Tibial artery (tissue), 4 donors: Measurements from ENCODE around the gene PLPP1.

Experiments
- DNase-seq, 2 donors: peaks; one replicate each; pipeline ENCODE4 v3.0.0-alpha.2; 2019
- H3K27ac ChIP-seq, 2 donors: fragments of 200-600 bp; sonication (generic) in 1 of 2; 1 replicate in 1 of 2; 2 replicates in 1 of 2; pipeline ENCODE4 v1.5.1; 2018 to 2019; ENCODE audit warnings: mild to moderate bottlenecking in 1 of 2
- H3K27me3 ChIP-seq, 2 donors: fragments of 200-600 bp; sonication (generic) in 1 of 2; one replicate each; pipeline versions ENCODE4 v1.5.1 to v1.6.0; 2016 to 2019
- H3K36me3 ChIP-seq, 3 donors: fragments of 200-600 bp; sonication (generic) in 2 of 3; one replicate each; pipeline ENCODE4 v1.5.1; 2016 to 2019; ENCODE audit warnings: mild to moderate bottlenecking in 2 of 3
- H3K4me1 ChIP-seq, 4 donors: fragments of 200-600 bp; sonication (generic) in 2 of 4; 1 replicate in 3 of 4; 2 replicates in 1 of 4; pipeline ENCODE4 v1.5.1; 2016 to 2019
- H3K4me3 ChIP-seq, 2 donors: fragments of 200-600 bp; sonication (generic) in 1 of 2; 1 replicate in 1 of 2; 2 replicates in 1 of 2; pipeline ENCODE4 v1.5.1; 2018 to 2019; ENCODE audit warnings: mild to moderate bottlenecking in 2 of 2
- H3K9me3 ChIP-seq, 3 donors: fragments of 200-600 bp; sonication (generic) in 1 of 3; one replicate each; pipeline ENCODE4 v1.5.1; 2016 to 2019
- intact Hi-C: fragments of 100-400 bp; cut with DNase I; formaldehyde crosslinking; loops from one replicate; pipeline ENCODE4 v1.15.0; 2023; ENCODE audit warnings: low total_unique reads
- TF ChIP-seq, protein P1 (sequence below), 2 experiments: fragments of 200-600 bp in 1 of 2; fragments of 450-650 bp in 1 of 2; IDR thresholded peaks; one replicate each; pipeline ENCODE4 v1.5.1; 2017 to 2019; ENCODE audit warnings: antibody characterized with exemption in 2 of 2, mild to moderate bottlenecking in 1 of 2, moderate library complexity in 1 of 2

The PLPP1 gene

DNA sequence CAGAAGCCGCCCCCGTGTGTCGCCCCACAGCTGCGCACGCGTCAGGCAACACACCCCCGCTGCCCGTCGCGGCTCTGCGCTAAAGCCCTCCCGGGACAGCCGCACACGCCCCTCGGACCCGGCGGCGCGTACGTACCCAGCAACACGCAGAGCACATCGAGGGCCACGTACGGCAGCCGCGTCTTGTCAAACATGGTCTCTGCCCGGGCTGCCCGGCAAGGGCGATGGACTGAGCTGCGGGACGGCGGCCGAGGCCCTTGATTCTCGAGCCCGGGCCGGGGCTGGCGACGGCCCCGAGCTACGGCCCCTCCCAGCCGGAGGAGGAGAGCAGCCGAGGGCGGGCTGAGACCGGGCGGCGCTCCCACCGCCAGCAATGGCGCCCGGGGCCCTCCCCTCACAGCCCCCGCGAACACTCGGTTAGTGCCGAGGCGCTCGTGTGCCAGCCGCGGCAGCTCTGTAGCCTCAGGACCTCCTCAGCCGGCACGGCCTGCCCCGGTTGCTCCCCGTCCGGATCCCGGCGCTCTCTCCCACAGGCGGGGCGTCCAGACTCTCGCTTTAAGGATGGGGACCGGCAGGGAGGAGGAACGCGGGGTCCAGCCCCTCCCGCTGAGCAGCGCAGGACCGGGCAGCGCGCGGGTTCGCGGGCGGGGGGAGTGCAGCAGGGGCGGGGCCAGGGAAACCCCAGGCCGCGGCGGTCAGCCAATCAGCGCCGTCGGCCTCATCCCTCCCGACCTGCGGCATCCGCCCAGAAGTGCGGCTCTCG, at the start of gene PLPP1:
TSS of gene PLPP1 (minus strand) at position 529 of the 763 bp plus-strand sequence. CDS start at position 194, 335 bp downstream.
- DNase-seq = peak; percentile 88 to 96
- TF ChIP-seq, protein P1, sequence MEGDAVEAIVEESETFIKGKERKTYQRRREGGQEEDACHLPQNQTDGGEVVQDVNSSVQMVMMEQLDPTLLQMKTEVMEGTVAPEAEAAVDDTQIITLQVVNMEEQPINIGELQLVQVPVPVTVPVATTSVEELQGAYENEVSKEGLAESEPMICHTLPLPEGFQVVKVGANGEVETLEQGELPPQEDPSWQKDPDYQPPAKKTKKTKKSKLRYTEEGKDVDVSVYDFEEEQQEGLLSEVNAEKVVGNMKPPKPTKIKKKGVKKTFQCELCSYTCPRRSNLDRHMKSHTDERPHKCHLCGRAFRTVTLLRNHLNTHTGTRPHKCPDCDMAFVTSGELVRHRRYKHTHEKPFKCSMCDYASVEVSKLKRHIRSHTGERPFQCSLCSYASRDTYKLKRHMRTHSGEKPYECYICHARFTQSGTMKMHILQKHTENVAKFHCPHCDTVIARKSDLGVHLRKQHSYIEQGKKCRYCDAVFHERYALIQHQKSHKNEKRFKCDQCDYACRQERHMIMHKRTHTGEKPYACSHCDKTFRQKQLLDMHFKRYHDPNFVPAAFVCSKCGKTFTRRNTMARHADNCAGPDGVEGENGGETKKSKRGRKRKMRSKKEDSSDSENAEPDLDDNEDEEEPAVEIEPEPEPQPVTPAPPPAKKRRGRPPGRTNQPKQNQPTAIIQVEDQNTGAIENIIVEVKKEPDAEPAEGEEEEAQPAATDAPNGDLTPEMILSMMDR (IDR thresholded peaks at IDR 0.05) = peak in 1 of 2 experiments; percentile 4
- Histone ChIP-seq H3K36me3 (peaks cover 0 to 5% (median 4%) of the 10 kb centered on the region in 3 donors), H3K4me3 (peak within 1 kb of the TSS; percentile 73 to 94), H3K27me3 (no peaks in the 10 kb centered on the region), H3K4me1 (peaks cover 0 to 48% (median 13%) of the 10 kb centered on the region in 4 donors), H3K9me3 (no peaks in the 10 kb centered on the region), H3K27ac (peak within 1 kb of the TSS; percentile 97)
- intact Hi-C loops = loop anchor here (10.0 kb wide), 1 partner anchor 90 kb away; no protein-coding TSS in a partner anchor

DNA sequence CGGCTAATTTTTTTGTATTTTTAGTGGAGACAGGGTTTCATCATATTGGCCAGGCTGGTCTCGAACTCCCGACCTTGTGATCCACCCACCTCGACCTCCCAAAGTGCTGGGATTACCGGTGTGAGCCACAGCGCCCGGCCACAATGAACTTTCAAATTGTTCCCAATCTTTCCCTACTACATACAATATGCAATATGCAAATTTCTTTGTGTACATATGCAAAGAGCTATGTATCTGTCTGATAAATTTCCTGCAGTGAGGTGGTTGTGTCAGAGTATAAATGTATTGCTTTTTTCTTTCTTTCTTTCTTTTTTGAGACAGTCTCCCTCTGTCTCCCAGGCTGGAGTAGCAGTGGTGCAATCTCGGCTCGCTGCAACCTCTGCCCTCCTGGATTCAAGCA, 48.8 kb upstream of the PLPP1 start:
- Histone ChIP-seq H3K27ac (no peak overlapping the region), H3K9me3 (no peaks in the 10 kb centered on the region), H3K4me3 (no peak overlapping the region), H3K4me1 (peaks cover 0 to 11% (median 4%) of the 10 kb centered on the region in 4 donors), H3K36me3 (no peaks in the 10 kb centered on the region), H3K27me3 (no peaks in the 10 kb centered on the region)
- DNase-seq = no peak
- intact Hi-C loops = no loop called here
- TF ChIP-seq, protein P1 (IDR thresholded peaks at IDR 0.05) = no peak

DNA sequence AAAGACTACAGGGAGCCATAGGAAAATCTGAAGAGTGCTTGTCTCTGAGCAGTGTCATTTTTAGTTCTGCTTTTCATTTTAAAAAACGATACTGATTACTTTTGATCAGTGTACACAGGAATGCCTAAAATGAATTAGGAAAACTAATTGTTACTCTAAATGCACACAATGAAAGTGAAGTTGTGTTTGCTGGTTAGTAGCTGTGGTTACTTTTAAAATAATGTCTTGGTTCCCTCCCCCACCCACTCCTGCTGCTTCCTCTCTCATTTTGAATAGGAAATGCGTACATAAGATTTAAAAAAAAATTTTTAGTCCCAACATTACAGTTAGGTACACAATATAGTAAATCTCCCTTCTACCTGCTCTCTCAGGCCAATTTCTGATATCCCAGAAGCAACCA, 47.5 kb upstream of the PLPP1 start:
- Histone ChIP-seq H3K9me3 (no peaks in the 10 kb centered on the region), H3K4me1 (peaks cover 0 to 24% (median 17%) of the 10 kb centered on the region in 4 donors), H3K27ac (no peak overlapping the region), H3K4me3 (no peak overlapping the region), H3K36me3 (no peaks in the 10 kb centered on the region), H3K27me3 (no peaks in the 10 kb centered on the region)
- TF ChIP-seq, protein P1 (IDR thresholded peaks at IDR 0.05) = no peak
- no peak for DNase-seq
- intact Hi-C loops = no loop called here

DNA sequence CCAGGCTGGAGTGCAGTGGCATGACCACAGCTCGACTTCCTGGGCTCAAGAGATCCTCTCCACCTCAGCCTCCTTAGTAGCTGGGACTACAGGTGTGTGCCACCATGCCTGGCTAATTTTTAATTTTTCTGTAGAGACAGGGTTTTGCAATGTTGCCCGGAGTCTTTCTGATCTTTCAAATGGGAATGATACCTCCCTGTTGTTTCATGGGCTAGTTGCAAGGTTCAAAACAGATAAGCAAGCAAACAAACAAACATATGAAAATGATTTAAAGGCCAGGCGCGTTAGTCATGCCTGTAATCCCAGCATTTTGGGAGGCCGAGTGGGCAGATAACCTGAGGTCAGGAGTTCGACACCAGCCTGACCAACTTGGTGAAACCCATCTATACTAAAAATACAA, 45.3 kb upstream of the PLPP1 start:
- no peak for DNase-seq
- Histone ChIP-seq H3K4me3 (no peak overlapping the region), H3K36me3 (no peaks in the 10 kb centered on the region), H3K4me1 (peaks cover 0 to 41% (median 23%) of the 10 kb centered on the region in 4 donors), H3K9me3 (no peaks in the 10 kb centered on the region), H3K27ac (no peak overlapping the region), H3K27me3 (no peaks in the 10 kb centered on the region)
- intact Hi-C loops = no loop called here
- TF ChIP-seq, protein P1 (IDR thresholded peaks at IDR 0.05) = no peak

DNA sequence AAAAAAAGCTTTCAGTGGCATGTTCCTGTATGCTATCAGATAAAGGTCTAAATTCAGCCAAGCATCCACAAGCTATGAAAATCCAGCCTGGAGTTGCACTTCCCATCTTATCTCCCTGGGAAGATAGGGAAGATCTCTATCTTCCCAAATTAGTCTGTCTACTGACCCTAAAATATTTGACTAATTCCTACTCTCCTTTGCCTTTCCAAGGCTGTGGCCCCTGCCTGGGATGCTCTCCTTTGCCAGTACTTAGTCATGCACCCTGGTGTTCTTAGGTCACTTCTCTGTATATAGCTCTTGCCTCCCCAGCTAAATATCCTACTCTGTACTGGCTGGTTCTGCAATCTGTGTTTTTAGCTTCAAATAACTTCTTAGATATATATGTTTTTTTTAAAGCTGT, 44.0 kb upstream of the PLPP1 start:
- intact Hi-C loops = no loop called here
- Histone ChIP-seq H3K4me1 (peaks cover 0 to 41% (median 23%) of the 10 kb centered on the region in 4 donors), H3K27ac (peak overlapping the region; percentile 50 to 56), H3K36me3 (no peaks in the 10 kb centered on the region), H3K9me3 (no peaks in the 10 kb centered on the region), H3K27me3 (no peaks in the 10 kb centered on the region), H3K4me3 (no peak overlapping the region)
- DNase-seq = no peak
- TF ChIP-seq, protein P1 (IDR thresholded peaks at IDR 0.05) = no peak
